ENCODE measurements around the gene KATNAL2.
"Not testable (repeated sequence)": the region's sequence is repeated elsewhere in the genome, so short reads cannot be mapped to it uniquely, and the experiment has no call there.

KATNAL2 gene

GRCh38 chr18:46969551-46969950 is 52.1 kb downstream of the KATNAL2 start:
- H3K27me3 ChIP-seq (replicated peaks); DNase-seq; H3K36me3 ChIP-seq (replicated peaks); H3K4me3 ChIP-seq (ENCODE audit: low read depth, low read length); in situ Hi-C loops (cut with HindIII; ENCODE audit: low pct_ligation_motif_present, low sequenced_read_pairs); H3K27ac ChIP-seq: not testable (repeated sequence)

- in situ Hi-C loops (cut with HindIII; ENCODE audit: low pct_ligation_motif_present, low sequenced_read_pairs); H3K4me3 ChIP-seq (ENCODE audit: low read depth, low read length); H3K36me3 ChIP-seq (replicated peaks); H3K27ac ChIP-seq; H3K27me3 ChIP-seq (replicated peaks); DNase-seq: not testable (repeated sequence)
Measured at GRCh38 chr18:47019870-47020269, 102.5 kb downstream of the KATNAL2 start.

GRCh38 chr18:47020757-47021156 is 103.4 kb downstream of the KATNAL2 start:
- H3K4me3 ChIP-seq (ENCODE audit: low read depth, low read length); H3K36me3 ChIP-seq (replicated peaks); DNase-seq; H3K27ac ChIP-seq; in situ Hi-C loops (cut with HindIII; ENCODE audit: low pct_ligation_motif_present, low sequenced_read_pairs); H3K27me3 ChIP-seq (replicated peaks): not testable (repeated sequence)

GRCh38 chr18:47022821-47023220 is 105.4 kb downstream of the KATNAL2 start:
- in situ Hi-C loops (cut with HindIII; ENCODE audit: low pct_ligation_motif_present, low sequenced_read_pairs); H3K36me3 ChIP-seq (replicated peaks); H3K27me3 ChIP-seq (replicated peaks); DNase-seq; H3K27ac ChIP-seq; H3K4me3 ChIP-seq (ENCODE audit: low read depth, low read length): not testable (repeated sequence)

GRCh38 chr18:47023769-47024465 is 106.5 kb downstream of the KATNAL2 start:
- in situ Hi-C loops (cut with HindIII; ENCODE audit: low pct_ligation_motif_present, low sequenced_read_pairs); H3K27me3 ChIP-seq (replicated peaks); H3K27ac ChIP-seq; H3K4me3 ChIP-seq (ENCODE audit: low read depth, low read length); H3K36me3 ChIP-seq (replicated peaks); DNase-seq: not testable (repeated sequence)

- DNase-seq; H3K27me3 ChIP-seq (replicated peaks); H3K27ac ChIP-seq; H3K36me3 ChIP-seq (replicated peaks); in situ Hi-C loops (cut with HindIII; ENCODE audit: low pct_ligation_motif_present, low sequenced_read_pairs); H3K4me3 ChIP-seq (ENCODE audit: low read depth, low read length): not testable (repeated sequence)
Measured at GRCh38 chr18:47025557-47026174, 108.3 kb downstream of the KATNAL2 start.

GRCh38 chr18:47028738-47029137 is 111.3 kb downstream of the KATNAL2 start:
- H3K36me3 ChIP-seq (replicated peaks); in situ Hi-C loops (cut with HindIII; ENCODE audit: low pct_ligation_motif_present, low sequenced_read_pairs); H3K27ac ChIP-seq; H3K4me3 ChIP-seq (ENCODE audit: low read depth, low read length); DNase-seq; H3K27me3 ChIP-seq (replicated peaks): not testable (repeated sequence)

- in situ Hi-C loops (cut with HindIII; ENCODE audit: low pct_ligation_motif_present, low sequenced_read_pairs); DNase-seq; H3K27me3 ChIP-seq (replicated peaks); H3K27ac ChIP-seq; H3K4me3 ChIP-seq (ENCODE audit: low read depth, low read length); H3K36me3 ChIP-seq (replicated peaks): not testable (repeated sequence)
Measured at GRCh38 chr18:47029684-47030353, 112.4 kb downstream of the KATNAL2 start.

- H3K27me3 ChIP-seq (replicated peaks); H3K4me3 ChIP-seq (ENCODE audit: low read depth, low read length); H3K36me3 ChIP-seq (replicated peaks); H3K27ac ChIP-seq; in situ Hi-C loops (cut with HindIII; ENCODE audit: low pct_ligation_motif_present, low sequenced_read_pairs); DNase-seq: not testable (repeated sequence)
Measured at GRCh38 chr18:47030887-47031286, 113.5 kb downstream of the KATNAL2 start.

GRCh38 chr18:47032945-47033344 is 115.5 kb downstream of the KATNAL2 start:
- Histone ChIP-seq H3K36me3 (replicated peaks) (no peaks in the 10 kb centered on the region), H3K27ac (no peak overlapping the region), H3K4me3 (ENCODE audit: low read depth, low read length) (no peak overlapping the region), H3K27me3 (replicated peaks) (no peaks in the 10 kb centered on the region)
- DNase-seq: no peak
- no peak for TF ChIP-seq CTCF (IDR thresholded peaks at IDR 0.05; ENCODE audit: low read depth, low read length, missing control alignments)
- in situ Hi-C loops (cut with HindIII; ENCODE audit: low pct_ligation_motif_present, low sequenced_read_pairs): no loop called here

GRCh38 chr18:47034591-47034990 is 117.2 kb downstream of the KATNAL2 start:
- H3K27ac ChIP-seq; H3K4me3 ChIP-seq (ENCODE audit: low read depth, low read length); H3K36me3 ChIP-seq (replicated peaks); H3K27me3 ChIP-seq (replicated peaks); in situ Hi-C loops (cut with HindIII; ENCODE audit: low pct_ligation_motif_present, low sequenced_read_pairs); DNase-seq: not testable (repeated sequence)

Measured in brain microvascular endothelial cell (primary cell).